Cardiac fibroblast (primary cell): ENCODE data around the gene ZAP70.

Experiments
- DNase-seq, 2 donors: peaks; one replicate each; pipeline versions ENCODE4 v3.0.0 to v3.0.0-alpha.2; 2010; ENCODE audit warnings: low read depth in 2 of 2
- H3K4me3 ChIP-seq, 2 donors: replicated peaks in 1 of 2; 1 replicate in 1 of 2; 2 replicates in 1 of 2; pipeline ENCODE4 v1.5.1; 2011; ENCODE audit warnings: low read depth in 2 of 2, low read length in 2 of 2, mild to moderate bottlenecking in 2 of 2, moderate library complexity in 1 of 2
- CTCF ChIP-seq: IDR thresholded peaks from one replicate; pipeline ENCODE4 v1.5.1; 2011; ENCODE audit warnings: low read depth, mild to moderate bottlenecking, low read length, inconsistent platforms

Gene ZAP70

GRCh38 chr2:97712693-97713295, 582 bp upstream of the ZAP70 start:
- no peak for TF ChIP-seq CTCF
- no peak overlapping the region for H3K4me3 ChIP-seq
- no peak for DNase-seq

GRCh38 chr2:97714084-97714949, 941 bp downstream of the ZAP70 start:
- H3K4me3 ChIP-seq, result no peak overlapping the region
- no peak for DNase-seq
- TF ChIP-seq CTCF, result no peak

DNA sequence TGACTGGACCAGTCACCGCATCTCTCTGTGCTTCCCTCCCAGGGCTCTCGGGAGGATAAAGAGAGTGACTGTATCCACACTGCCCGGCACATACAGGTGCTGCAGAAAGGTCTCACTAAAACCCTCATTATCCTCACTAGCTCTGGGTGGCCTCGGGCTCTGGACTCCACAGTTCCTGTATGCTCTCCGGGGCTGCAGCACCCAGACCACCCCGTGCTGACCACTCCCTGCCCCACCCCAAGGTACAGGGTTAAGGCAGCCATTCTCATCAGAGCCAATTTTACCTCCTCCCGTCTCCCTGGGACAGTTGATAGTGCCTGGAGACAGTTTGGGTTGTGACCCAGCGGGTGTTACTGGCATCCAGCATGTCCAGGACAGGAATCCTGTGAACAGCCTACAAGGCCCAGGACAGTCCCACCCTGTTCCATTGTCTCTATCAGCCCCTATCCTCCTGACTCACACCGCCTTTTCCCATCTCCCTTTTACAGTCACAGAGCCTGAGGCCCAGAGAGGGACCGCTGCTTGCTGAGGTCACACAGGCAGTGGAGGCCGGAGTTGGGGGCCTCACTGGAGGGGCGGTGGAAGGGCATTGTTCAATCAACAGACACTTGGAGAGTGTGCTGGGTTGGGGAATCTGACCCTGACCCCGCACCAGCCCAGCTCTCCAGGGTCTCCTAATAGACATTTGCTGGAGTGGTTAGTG, 1.7 kb downstream of the ZAP70 start:
- DNase-seq, result no peak
- H3K4me3 ChIP-seq, result no peak overlapping the region
- TF ChIP-seq CTCF, result no peak

GRCh38 chr2:97715951-97716694, 2.7 kb downstream of the ZAP70 start:
- no peak for TF ChIP-seq CTCF
- no peak overlapping the region for H3K4me3 ChIP-seq
- DNase-seq, result no peak

- no peak for DNase-seq
- TF ChIP-seq CTCF, result no peak
- no peak overlapping the region for H3K4me3 ChIP-seq
Observed at GRCh38 chr2:97716695-97717612, 3.6 kb downstream of the ZAP70 start.
